ENCODE results near the gene PSD. TPM values are rescaled to one million over a fixed set of nuclear protein-coding genes. Genes with fewer than 3 reads are reported as not detected.

Gene PSD
- total RNA-seq, 1 experiment from 2014 or later: 3.4 TPM

- Mint-ChIP-seq H3K36me3 (ENCODE audit: insufficient read depth in 1 of 3, low read depth in 3 of 3) (peaks cover 38 to 84% (median 69%) of the 10 kb centered on the region in 3 experiments), H3K4me1 (no peaks in the 10 kb centered on the region), H3K9me3 (0 out of 5 replicates have a peak, but pooled peaks cover 0 to 4% of the 10 kb centered on the region in 2 experiments), H3K4me3 (no peak overlapping the region), H3K27ac (no peak overlapping the region), H3K27me3 (ENCODE audit: low read depth) (no peaks in the 10 kb centered on the region)
- Histone ChIP-seq H4K91ac (ENCODE audit: insufficient read length, low read depth, low read length) (no peak overlapping the region), H3T11ph (ENCODE audit: low read length) (no peak overlapping the region), H3K23ac (ENCODE audit: insufficient read length, low read depth, low read length) (no peak overlapping the region), H3K4me1 (ENCODE audit: insufficient read depth, low read length) (no peaks in the 10 kb centered on the region), H2AFZ (ENCODE audit: low read length) (no peak overlapping the region), H2BK120ac (ENCODE audit: low read depth, low read length, poor library complexity, severe bottlenecking) (no peak overlapping the region), H3K23me2 (ENCODE audit: insufficient read length, low read depth, low read length, poor library complexity, severe bottlenecking) (no peaks in the 10 kb centered on the region), H3K9me3 (ENCODE audit: control insufficient read depth, low read depth, low read length) (no peaks in the 10 kb centered on the region), H3K9ac (ENCODE audit: extremely low read depth, insufficient read length, low read length) (no peak overlapping the region), H3K79me1 (ENCODE audit: insufficient read depth, low read depth, low read length, poor library complexity, severe bottlenecking) (no peaks in the 10 kb centered on the region), H2BK12ac (ENCODE audit: insufficient read length, low read depth, low read length) (no peak overlapping the region), H3K4me2 (ENCODE audit: insufficient read depth, insufficient read length, low read length) (no peak overlapping the region), H3K56ac (ENCODE audit: insufficient read length, low read depth, low read length) (no peak overlapping the region), H2AK5ac (ENCODE audit: insufficient read length, low read length) (no peak overlapping the region), H2BK5ac (ENCODE audit: insufficient read length, low read length) (no peak overlapping the region), H3K27me3 (ENCODE audit: insufficient read depth, low read length) (no peaks in the 10 kb centered on the region), H2BK15ac (ENCODE audit: low read depth, low read length) (no peak overlapping the region), H3K14ac (ENCODE audit: insufficient read depth, low read length) (no peak overlapping the region), H2BK20ac (ENCODE audit: low read depth, low read length, poor library complexity, severe bottlenecking) (no peak overlapping the region), H4K8ac (replicated peaks; ENCODE audit: insufficient read length, low read depth, low read length) (no peak overlapping the region), H3K27ac (ENCODE audit: insufficient read length, low read depth, low read length) (no peak overlapping the region), H4K5ac (ENCODE audit: insufficient read length, low read depth, low read length) (no peak overlapping the region), H4K20me1 (ENCODE audit: control insufficient read depth, insufficient read depth, insufficient read length) (no peaks in the 10 kb centered on the region), H3K4ac (ENCODE audit: low read depth, low read length) (no peak overlapping the region), H3K79me2 (ENCODE audit: insufficient read depth, low read length) (no peaks in the 10 kb centered on the region), H3K18ac (ENCODE audit: insufficient read length, low read depth, low read length) (no peak overlapping the region)
- no peak for DNase-seq
- no CpG with 5 or more reads among the region's 3 CpGs for WGBS (ENCODE audit: extremely low coverage, insufficient read length, low lambda C conversion rate)
- no peak for TF ChIP-seq CTCF (conservative IDR thresholded peaks at IDR 0.05)
These were observed 50.5 kb downstream of the PSD start for GRCh38 chr10:102368077-102368476.

Measured in H9 (cell line).